NCI-H2029 (cell line): ENCODE results near the gene SRSF2.
"Not testable (repeated sequence)": the region's sequence is repeated elsewhere in the genome, so short reads cannot be mapped to it uniquely, and the experiment has no call there.

Experiments used
- DNase-seq: peaks from one replicate; lab custom pipeline; 2025; lab: John Stamatoyannopoulos, UW

SRSF2 gene

GRCh38 chr17:76720941-76721340 lies 16.2 kb downstream of the SRSF2 start:
- no peak for DNase-seq

- DNase-seq, result no peak
Measured at GRCh38 chr17:76720211-76720610, 16.9 kb downstream of the SRSF2 start.

- DNase-seq, result no peak
Measured at GRCh38 chr17:76718516-76718915, 18.6 kb downstream of the SRSF2 start.

- DNase-seq, result no peak
Measured at GRCh38 chr17:76716839-76717215, 20.3 kb downstream of the SRSF2 start.

GRCh38 chr17:76716146-76716838 lies 20.8 kb downstream of the SRSF2 start:
- DNase-seq, result no peak

GRCh38 chr17:76715496-76715830 lies 21.7 kb downstream of the SRSF2 start:
- no peak for DNase-seq

GRCh38 chr17:76714822-76715495 lies 22.2 kb downstream of the SRSF2 start:
- no peak for DNase-seq

GRCh38 chr17:76714336-76714735 lies 22.8 kb downstream of the SRSF2 start:
- DNase-seq, result no peak

GRCh38 chr17:76713765-76714164 lies 23.4 kb downstream of the SRSF2 start:
- no peak for DNase-seq

- not testable (repeated sequence) for DNase-seq
Measured at GRCh38 chr17:76712321-76712720, 24.8 kb downstream of the SRSF2 start.

GRCh38 chr17:76710863-76711611 lies 26.1 kb downstream of the SRSF2 start, which contains the start of gene MXRA7:
Gene MXRA7, minus strand, starts transcription at chr17:76710965. Its CDS starts 19 bp downstream, at chr17:76710946.
- DNase-seq, result no peak

GRCh38 chr17:76709951-76710862 lies 26.9 kb downstream of the SRSF2 start:
- not testable (repeated sequence) for DNase-seq

GRCh38 chr17:76709077-76709950 lies 27.8 kb downstream of the SRSF2 start:
- DNase-seq, result no peak

GRCh38 chr17:76707985-76708807 lies 28.9 kb downstream of the SRSF2 start:
- DNase-seq, result no peak

GRCh38 chr17:76706817-76707216 lies 30.3 kb downstream of the SRSF2 start:
- DNase-seq, result no peak

GRCh38 chr17:76704805-76705204 lies 32.3 kb downstream of the SRSF2 start:
- no peak for DNase-seq

- DNase-seq, result no peak
Measured at GRCh38 chr17:76702941-76703637, 34.0 kb downstream of the SRSF2 start.

- DNase-seq, result no peak
Measured at GRCh38 chr17:76702076-76702475, 35.1 kb downstream of the SRSF2 start.

- DNase-seq, result no peak
Measured at GRCh38 chr17:76701471-76701967, 35.6 kb downstream of the SRSF2 start.
